WTC11 (cell line): ENCODE data around the gene RGS1. TPM values are rescaled to one million over a fixed set of nuclear protein-coding genes. Genes with fewer than 3 reads are reported as not detected.
A peak's percentile ranks its signal among the peaks of the same experiment; 100 is the strongest.

Source experiments
- ATAC-seq: fragments of 200-7000 bp; cut with Tn5 transposase; 2 replicates; pipeline ENCODE4 v1.10.0; 2021; ENCODE audit warnings: mild to moderate bottlenecking, moderate library complexity
- CTCF ChIA-PET: fragments of 300-600 bp; sonication (Branson Sonifier 250); formaldehyde crosslinking; loops from one replicate; lab custom pipeline; 2021; ENCODE audit warnings: antibody characterized with exemption; lab: Charles Lee
- POLR2A ChIA-PET: fragments of 350-600 bp; sonication (Branson Sonifier 250); formaldehyde crosslinking; loops from one replicate; lab custom pipeline; 2021; ENCODE audit warnings: antibody characterized with exemption; lab: Charles Lee
- DNase-seq: peaks from one replicate; pipeline ENCODE4 v3.0.0; 2021; ENCODE audit warnings: low spot score
- H3K27ac Mint-ChIP-seq: 2 replicates; pipeline ENCODE4 v1.8.0; 2021; ENCODE audit warnings: mixed read lengths
- H3K27me3 Mint-ChIP-seq: 2 replicates; pipeline ENCODE4 v1.8.0; 2021; ENCODE audit warnings: low read depth, mild to moderate bottlenecking, moderate library complexity, mixed read lengths
- H3K36me3 Mint-ChIP-seq: 2 replicates; pipeline ENCODE4 v1.8.0; 2021; ENCODE audit warnings: mixed read lengths
- H3K4me1 Mint-ChIP-seq: 2 replicates; pipeline ENCODE4 v1.8.0; 2022; ENCODE audit warnings: mixed read lengths
- H3K4me3 Mint-ChIP-seq: 2 replicates; pipeline ENCODE4 v1.8.0; 2021; ENCODE audit warnings: mild to moderate bottlenecking, moderate library complexity, mixed read lengths
- H3K9me3 Mint-ChIP-seq: 2 replicates; pipeline ENCODE4 v1.8.0; 2021; ENCODE audit warnings: mixed read lengths
- CREM ChIP-seq: sonication (generic); formaldehyde crosslinking; IDR thresholded peaks from 2 replicates; pipeline ENCODE4 v1.8.1; 2022; ENCODE audit warnings: mild to moderate bottlenecking, missing genetic modification reagents, moderate library complexity
- ELF4 ChIP-seq: sonication (generic); formaldehyde crosslinking; IDR thresholded peaks from 2 replicates; pipeline ENCODE4 v1.8.1; 2022; ENCODE audit warnings: low read depth, mild to moderate bottlenecking, moderate library complexity, missing genetic modification reagents
- ESRRA ChIP-seq: sonication (generic); formaldehyde crosslinking; IDR thresholded peaks from 2 replicates; pipeline ENCODE4 v1.8.1; 2022; ENCODE audit warnings: mild to moderate bottlenecking, missing genetic modification reagents, borderline replicate concordance
- FOXJ3 ChIP-seq: sonication (generic); formaldehyde crosslinking; IDR thresholded peaks from 2 replicates; pipeline ENCODE4 v1.9.0; 2021; ENCODE audit warnings: missing genetic modification reagents, mild to moderate bottlenecking, borderline replicate concordance
- FOXP1 ChIP-seq: sonication (generic); formaldehyde crosslinking; IDR thresholded peaks from 2 replicates; pipeline ENCODE4 v1.8.0; 2022; ENCODE audit warnings: missing genetic modification reagents, mild to moderate bottlenecking, moderate library complexity, borderline replicate concordance
- GRHL2 ChIP-seq: fragments of 250-450 bp; sonication (Bioruptor Pico); IDR thresholded peaks from 2 replicates; pipeline ENCODE4 v1.8.0; 2022; ENCODE audit warnings: mild to moderate bottlenecking, moderate library complexity; ENCODE audit not compliant: insufficient replicate concordance, severe bottlenecking
- IRF2 ChIP-seq: sonication (generic); formaldehyde crosslinking; IDR thresholded peaks from 2 replicates; pipeline ENCODE4 v1.8.0; 2022; ENCODE audit warnings: low read depth, missing genetic modification reagents, borderline replicate concordance
- JUN ChIP-seq: sonication (generic); formaldehyde crosslinking; IDR thresholded peaks from 2 replicates; pipeline ENCODE4 v1.8.0; 2023; ENCODE audit warnings: mild to moderate bottlenecking, missing genetic modification reagents
- MXD4 ChIP-seq: fragments of 250-450 bp; sonication (Bioruptor Pico); IDR thresholded peaks from 2 replicates; pipeline ENCODE4 v1.8.0; 2021; ENCODE audit warnings: mild to moderate bottlenecking, moderate library complexity, borderline replicate concordance
- NFE2L1 ChIP-seq: sonication (generic); formaldehyde crosslinking; IDR thresholded peaks from 2 replicates; pipeline ENCODE4 v1.8.1; 2023; ENCODE audit warnings: missing genetic modification reagents
- NR2C2 ChIP-seq: sonication (generic); formaldehyde crosslinking; IDR thresholded peaks from 2 replicates; pipeline ENCODE4 v1.8.0; 2022; ENCODE audit warnings: mild to moderate bottlenecking, missing genetic modification reagents
- OVOL2 ChIP-seq: fragments of 250-450 bp; sonication (Bioruptor Pico); IDR thresholded peaks from 2 replicates; pipeline ENCODE4 v1.9.0; 2021; ENCODE audit warnings: mild to moderate bottlenecking, borderline replicate concordance
- RELA ChIP-seq: sonication (generic); formaldehyde crosslinking; IDR thresholded peaks from 2 replicates; pipeline ENCODE4 v1.8.1; 2022; ENCODE audit warnings: missing genetic modification reagents, mild to moderate bottlenecking, borderline replicate concordance
- SOX15 ChIP-seq: fragments of 250-450 bp; sonication (Bioruptor Pico); IDR thresholded peaks from 2 replicates; pipeline ENCODE4 v1.9.0; 2021; ENCODE audit warnings: mild to moderate bottlenecking
- TEAD4 ChIP-seq: sonication (generic); formaldehyde crosslinking; IDR thresholded peaks from 2 replicates; pipeline ENCODE4 v1.8.0; 2022; ENCODE audit warnings: mild to moderate bottlenecking, missing genetic modification reagents
- TP53 ChIP-seq: sonication (generic); formaldehyde crosslinking; IDR thresholded peaks from 2 replicates; pipeline ENCODE4 v1.8.1; 2023; ENCODE audit warnings: mild to moderate bottlenecking, missing genetic modification reagents
- ZNF121 ChIP-seq: sonication (generic); formaldehyde crosslinking; IDR thresholded peaks from 2 replicates; pipeline ENCODE4 v1.8.0; 2023; ENCODE audit warnings: missing genetic modification reagents
- ZNF138 ChIP-seq: sonication (generic); formaldehyde crosslinking; conservative IDR thresholded peaks from 2 replicates; pipeline ENCODE4 v1.8.1; 2022; ENCODE audit warnings: mild to moderate bottlenecking, moderate library complexity, missing genetic modification reagents
- ZNF232 ChIP-seq: sonication (generic); formaldehyde crosslinking; IDR thresholded peaks from 2 replicates; pipeline ENCODE4 v1.8.0; 2022; ENCODE audit warnings: mild to moderate bottlenecking, missing genetic modification reagents
- ZNF317 ChIP-seq: sonication (generic); formaldehyde crosslinking; IDR thresholded peaks from 2 replicates; pipeline ENCODE4 v1.8.1; 2023; ENCODE audit warnings: low read depth, mild to moderate bottlenecking, moderate library complexity, missing genetic modification reagents, borderline replicate concordance
- ZNF416 ChIP-seq: fragments of 250-450 bp; sonication (Bioruptor Pico); IDR thresholded peaks from 2 replicates; pipeline ENCODE4 v1.9.0; 2021; ENCODE audit warnings: mild to moderate bottlenecking, inconsistent platforms
- total RNA-seq: library from RNA; stranded (reverse); gene quantifications from 3 replicates; pipeline ENCODE4 v1.2.3, GENCODE V29; 2021
- TF ChIP-seq, protein P1 (sequence below): sonication (generic); formaldehyde crosslinking; IDR thresholded peaks from 2 replicates; pipeline ENCODE4 v1.8.0; 2023; ENCODE audit warnings: mild to moderate bottlenecking, missing genetic modification reagents
- TF ChIP-seq, protein P2 (sequence below): sonication (generic); formaldehyde crosslinking; IDR thresholded peaks from 2 replicates; pipeline ENCODE4 v1.8.1; 2023; ENCODE audit warnings: mild to moderate bottlenecking, missing genetic modification reagents
- TF ChIP-seq, protein P3 (sequence below): fragments of 250-450 bp; sonication (Bioruptor Pico); IDR thresholded peaks from 2 replicates; pipeline ENCODE4 v1.9.0; 2021; ENCODE audit warnings: mild to moderate bottlenecking
- TF ChIP-seq, protein P4 (sequence below): fragments of 200-600 bp; IDR thresholded peaks from 2 replicates; pipeline ENCODE4 v1.8.0; 2022; ENCODE audit warnings: antibody characterized with exemption
- TF ChIP-seq, protein P5 (sequence below): sonication (generic); formaldehyde crosslinking; IDR thresholded peaks from 2 replicates; pipeline ENCODE4 v1.8.1; 2022; ENCODE audit warnings: missing genetic modification reagents, borderline replicate concordance
- TF ChIP-seq, protein P6 (sequence below): sonication (generic); formaldehyde crosslinking; conservative IDR thresholded peaks from 2 replicates; pipeline ENCODE4 v1.8.1; 2022; ENCODE audit warnings: mild to moderate bottlenecking, missing genetic modification reagents

The RGS1 gene
- total RNA-seq, 1 experiment from 2014 or later = 0.22 TPM

DNA sequence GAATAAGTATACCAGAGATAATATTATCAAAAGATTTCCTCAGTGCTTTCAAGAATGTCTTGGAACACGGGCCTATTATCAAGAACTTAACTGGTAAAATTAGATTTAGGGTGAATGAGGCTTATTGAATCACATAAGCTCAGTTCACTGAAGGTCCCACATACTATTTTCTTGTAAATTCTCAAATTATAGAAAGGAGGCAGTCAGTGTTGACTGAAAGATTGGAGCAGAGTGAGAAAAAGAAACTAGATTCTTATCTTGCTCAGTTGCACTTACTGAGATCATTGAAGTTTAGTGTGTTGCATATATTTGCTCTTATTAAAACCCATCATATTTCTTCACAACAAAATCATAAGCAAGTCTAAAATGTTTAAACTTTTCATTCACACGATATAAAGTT, 3.9 kb upstream of the RGS1 start:
- Mint-ChIP-seq H3K27me3 (no peaks in the 10 kb centered on the region), H3K9me3 (peaks cover 17% of the 10 kb centered on the region), H3K4me1 (peaks cover 12% of the 10 kb centered on the region), H3K36me3 (peaks cover 7% of the 10 kb centered on the region; the same call in 1 of the 2 replicates), H3K27ac (no peak overlapping the region), H3K4me3 (no peak overlapping the region)
- POLR2A ChIA-PET = no interaction called here
- CTCF ChIA-PET = no interaction called here
- TF ChIP-seq TEAD4 (CRISPR knock-in tag) (no peak), NFE2L1 (CRISPR knock-in tag) (no peak), NR2C2 (CRISPR knock-in tag) (no peak), MXD4 (no peak), FOXP1 (no peak), ZNF232 (no peak), ZNF121 (CRISPR knock-in tag) (no peak), JUN (CRISPR knock-in tag) (no peak), TP53 (no peak), ZNF317 (CRISPR knock-in tag) (no peak)
- TF ChIP-seq, protein P1, sequence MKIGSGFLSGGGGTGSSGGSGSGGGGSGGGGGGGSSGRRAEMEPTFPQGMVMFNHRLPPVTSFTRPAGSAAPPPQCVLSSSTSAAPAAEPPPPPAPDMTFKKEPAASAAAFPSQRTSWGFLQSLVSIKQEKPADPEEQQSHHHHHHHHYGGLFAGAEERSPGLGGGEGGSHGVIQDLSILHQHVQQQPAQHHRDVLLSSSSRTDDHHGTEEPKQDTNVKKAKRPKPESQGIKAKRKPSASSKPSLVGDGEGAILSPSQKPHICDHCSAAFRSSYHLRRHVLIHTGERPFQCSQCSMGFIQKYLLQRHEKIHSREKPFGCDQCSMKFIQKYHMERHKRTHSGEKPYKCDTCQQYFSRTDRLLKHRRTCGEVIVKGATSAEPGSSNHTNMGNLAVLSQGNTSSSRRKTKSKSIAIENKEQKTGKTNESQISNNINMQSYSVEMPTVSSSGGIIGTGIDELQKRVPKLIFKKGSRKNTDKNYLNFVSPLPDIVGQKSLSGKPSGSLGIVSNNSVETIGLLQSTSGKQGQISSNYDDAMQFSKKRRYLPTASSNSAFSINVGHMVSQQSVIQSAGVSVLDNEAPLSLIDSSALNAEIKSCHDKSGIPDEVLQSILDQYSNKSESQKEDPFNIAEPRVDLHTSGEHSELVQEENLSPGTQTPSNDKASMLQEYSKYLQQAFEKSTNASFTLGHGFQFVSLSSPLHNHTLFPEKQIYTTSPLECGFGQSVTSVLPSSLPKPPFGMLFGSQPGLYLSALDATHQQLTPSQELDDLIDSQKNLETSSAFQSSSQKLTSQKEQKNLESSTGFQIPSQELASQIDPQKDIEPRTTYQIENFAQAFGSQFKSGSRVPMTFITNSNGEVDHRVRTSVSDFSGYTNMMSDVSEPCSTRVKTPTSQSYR (CRISPR knock-in tag) = no peak
- TF ChIP-seq, protein P2, sequence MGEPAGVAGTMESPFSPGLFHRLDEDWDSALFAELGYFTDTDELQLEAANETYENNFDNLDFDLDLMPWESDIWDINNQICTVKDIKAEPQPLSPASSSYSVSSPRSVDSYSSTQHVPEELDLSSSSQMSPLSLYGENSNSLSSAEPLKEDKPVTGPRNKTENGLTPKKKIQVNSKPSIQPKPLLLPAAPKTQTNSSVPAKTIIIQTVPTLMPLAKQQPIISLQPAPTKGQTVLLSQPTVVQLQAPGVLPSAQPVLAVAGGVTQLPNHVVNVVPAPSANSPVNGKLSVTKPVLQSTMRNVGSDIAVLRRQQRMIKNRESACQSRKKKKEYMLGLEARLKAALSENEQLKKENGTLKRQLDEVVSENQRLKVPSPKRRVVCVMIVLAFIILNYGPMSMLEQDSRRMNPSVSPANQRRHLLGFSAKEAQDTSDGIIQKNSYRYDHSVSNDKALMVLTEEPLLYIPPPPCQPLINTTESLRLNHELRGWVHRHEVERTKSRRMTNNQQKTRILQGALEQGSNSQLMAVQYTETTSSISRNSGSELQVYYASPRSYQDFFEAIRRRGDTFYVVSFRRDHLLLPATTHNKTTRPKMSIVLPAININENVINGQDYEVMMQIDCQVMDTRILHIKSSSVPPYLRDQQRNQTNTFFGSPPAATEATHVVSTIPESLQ (CRISPR knock-in tag) = no peak
- TF ChIP-seq, protein P3, sequence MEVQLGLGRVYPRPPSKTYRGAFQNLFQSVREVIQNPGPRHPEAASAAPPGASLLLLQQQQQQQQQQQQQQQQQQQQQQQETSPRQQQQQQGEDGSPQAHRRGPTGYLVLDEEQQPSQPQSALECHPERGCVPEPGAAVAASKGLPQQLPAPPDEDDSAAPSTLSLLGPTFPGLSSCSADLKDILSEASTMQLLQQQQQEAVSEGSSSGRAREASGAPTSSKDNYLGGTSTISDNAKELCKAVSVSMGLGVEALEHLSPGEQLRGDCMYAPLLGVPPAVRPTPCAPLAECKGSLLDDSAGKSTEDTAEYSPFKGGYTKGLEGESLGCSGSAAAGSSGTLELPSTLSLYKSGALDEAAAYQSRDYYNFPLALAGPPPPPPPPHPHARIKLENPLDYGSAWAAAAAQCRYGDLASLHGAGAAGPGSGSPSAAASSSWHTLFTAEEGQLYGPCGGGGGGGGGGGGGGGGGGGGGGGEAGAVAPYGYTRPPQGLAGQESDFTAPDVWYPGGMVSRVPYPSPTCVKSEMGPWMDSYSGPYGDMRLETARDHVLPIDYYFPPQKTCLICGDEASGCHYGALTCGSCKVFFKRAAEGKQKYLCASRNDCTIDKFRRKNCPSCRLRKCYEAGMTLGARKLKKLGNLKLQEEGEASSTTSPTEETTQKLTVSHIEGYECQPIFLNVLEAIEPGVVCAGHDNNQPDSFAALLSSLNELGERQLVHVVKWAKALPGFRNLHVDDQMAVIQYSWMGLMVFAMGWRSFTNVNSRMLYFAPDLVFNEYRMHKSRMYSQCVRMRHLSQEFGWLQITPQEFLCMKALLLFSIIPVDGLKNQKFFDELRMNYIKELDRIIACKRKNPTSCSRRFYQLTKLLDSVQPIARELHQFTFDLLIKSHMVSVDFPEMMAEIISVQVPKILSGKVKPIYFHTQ (CRISPR knock-in tag) = no peak
- no peak for DNase-seq
- ATAC-seq = no peak

DNA sequence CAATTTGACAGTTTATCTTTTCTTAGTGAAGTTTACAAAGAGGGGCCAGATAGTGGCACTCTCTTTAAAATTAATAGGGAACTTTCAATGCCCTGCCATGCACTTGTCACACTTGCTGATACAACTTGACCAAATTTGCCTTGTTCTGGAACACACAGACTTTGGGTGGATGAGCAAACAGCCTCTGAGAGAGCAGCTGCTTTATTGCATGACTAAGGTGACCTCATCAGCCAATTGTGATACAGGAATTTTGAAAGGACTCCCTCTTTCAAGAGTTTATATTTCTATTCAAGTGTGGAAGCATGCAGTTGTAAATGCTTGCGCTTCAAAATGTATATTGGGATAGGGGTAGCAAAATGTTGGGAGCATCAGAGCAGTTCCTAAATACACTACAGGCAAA, 2.1 kb upstream of the RGS1 start:
- peak; percentile 44; the same call in 1 of the 2 replicates for ATAC-seq
- peaks cover 17% of the 10 kb centered on the region for H3K9me3 Mint-ChIP-seq
- TF ChIP-seq ZNF232 = no peak
- TF ChIP-seq ZNF416 (CRISPR knock-in tag) = no peak
- no peak for TF ChIP-seq SOX15 (CRISPR knock-in tag)
- TF ChIP-seq, protein P4, sequence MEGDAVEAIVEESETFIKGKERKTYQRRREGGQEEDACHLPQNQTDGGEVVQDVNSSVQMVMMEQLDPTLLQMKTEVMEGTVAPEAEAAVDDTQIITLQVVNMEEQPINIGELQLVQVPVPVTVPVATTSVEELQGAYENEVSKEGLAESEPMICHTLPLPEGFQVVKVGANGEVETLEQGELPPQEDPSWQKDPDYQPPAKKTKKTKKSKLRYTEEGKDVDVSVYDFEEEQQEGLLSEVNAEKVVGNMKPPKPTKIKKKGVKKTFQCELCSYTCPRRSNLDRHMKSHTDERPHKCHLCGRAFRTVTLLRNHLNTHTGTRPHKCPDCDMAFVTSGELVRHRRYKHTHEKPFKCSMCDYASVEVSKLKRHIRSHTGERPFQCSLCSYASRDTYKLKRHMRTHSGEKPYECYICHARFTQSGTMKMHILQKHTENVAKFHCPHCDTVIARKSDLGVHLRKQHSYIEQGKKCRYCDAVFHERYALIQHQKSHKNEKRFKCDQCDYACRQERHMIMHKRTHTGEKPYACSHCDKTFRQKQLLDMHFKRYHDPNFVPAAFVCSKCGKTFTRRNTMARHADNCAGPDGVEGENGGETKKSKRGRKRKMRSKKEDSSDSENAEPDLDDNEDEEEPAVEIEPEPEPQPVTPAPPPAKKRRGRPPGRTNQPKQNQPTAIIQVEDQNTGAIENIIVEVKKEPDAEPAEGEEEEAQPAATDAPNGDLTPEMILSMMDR = no peak
- TF ChIP-seq, protein P5, sequence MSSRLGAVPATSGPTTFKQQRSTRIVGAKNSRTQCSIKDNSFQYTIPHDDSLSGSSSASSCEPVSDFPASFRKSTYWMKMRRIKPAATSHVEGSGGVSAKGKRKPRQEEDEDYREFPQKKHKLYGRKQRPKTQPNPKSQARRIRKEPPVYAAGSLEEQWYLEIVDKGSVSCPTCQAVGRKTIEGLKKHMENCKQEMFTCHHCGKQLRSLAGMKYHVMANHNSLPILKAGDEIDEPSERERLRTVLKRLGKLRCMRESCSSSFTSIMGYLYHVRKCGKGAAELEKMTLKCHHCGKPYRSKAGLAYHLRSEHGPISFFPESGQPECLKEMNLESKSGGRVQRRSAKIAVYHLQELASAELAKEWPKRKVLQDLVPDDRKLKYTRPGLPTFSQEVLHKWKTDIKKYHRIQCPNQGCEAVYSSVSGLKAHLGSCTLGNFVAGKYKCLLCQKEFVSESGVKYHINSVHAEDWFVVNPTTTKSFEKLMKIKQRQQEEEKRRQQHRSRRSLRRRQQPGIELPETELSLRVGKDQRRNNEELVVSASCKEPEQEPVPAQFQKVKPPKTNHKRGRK = no peak
- TF ChIP-seq FOXJ3 = no peak
- no peak for TF ChIP-seq ZNF138 (CRISPR knock-in tag)
- TF ChIP-seq TP53 = no peak
- TF ChIP-seq OVOL2 (CRISPR knock-in tag) = no peak
- TF ChIP-seq ELF4 (CRISPR knock-in tag) = no peak
- no peak for TF ChIP-seq IRF2 (CRISPR knock-in tag)
- no peak for TF ChIP-seq CREM (CRISPR knock-in tag)
- TF ChIP-seq, protein P6, sequence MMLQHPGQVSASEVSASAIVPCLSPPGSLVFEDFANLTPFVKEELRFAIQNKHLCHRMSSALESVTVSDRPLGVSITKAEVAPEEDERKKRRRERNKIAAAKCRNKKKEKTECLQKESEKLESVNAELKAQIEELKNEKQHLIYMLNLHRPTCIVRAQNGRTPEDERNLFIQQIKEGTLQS (CRISPR knock-in tag) = no peak
- TF ChIP-seq GRHL2 (CRISPR knock-in tag) = no peak
- no peak for TF ChIP-seq RELA (CRISPR knock-in tag)
- TF ChIP-seq ESRRA = no peak

More for the DNA sequence above, 2.1 kb upstream of the RGS1 start:
- DNase-seq = no peak
- Mint-ChIP-seq H3K27ac (no peak overlapping the region), H3K27me3 (no peaks in the 10 kb centered on the region), H3K4me3 (no peak overlapping the region), H3K4me1 (peaks cover 7% of the 10 kb centered on the region), H3K36me3 (peaks cover 7% of the 10 kb centered on the region; the same call in 1 of the 2 replicates)
- ChIA-PET POLR2A (no interaction called here), CTCF (no interaction called here)
